B cell (primary cell): ENCODE data around the gene HNRNPC.

Source experiments
- CTCF ChIP-seq: fragments of 200-600 bp; IDR thresholded peaks from one replicate; pipeline ENCODE4 v1.8.0; 2022; ENCODE audit warnings: antibody characterized with exemption, mild to moderate bottlenecking
- EZH2 ChIP-seq: IDR thresholded peaks from 2 replicates; pipeline ENCODE4 v1.6.1; 2012; ENCODE audit warnings: borderline replicate concordance, low read depth, mild to moderate bottlenecking, moderate library complexity, low read length; ENCODE audit not compliant: insufficient read depth, poor library complexity, severe bottlenecking

GRCh38 chr14:21191261-21191808, 77.9 kb downstream of the HNRNPC start:
- TF ChIP-seq CTCF = no peak
- no peak for TF ChIP-seq EZH2
